SU-DHL-6 (cell line): ENCODE measurements around the gene STRBP.

Experiments
- H2AFZ ChIP-seq: fragments of 200-600 bp; sonication (generic); 2 replicates; pipeline ENCODE4 v1.6.1; 2014; ENCODE audit warnings: low read depth, mild to moderate bottlenecking, moderate library complexity, mixed read lengths, antibody characterized with exemption, low read length; ENCODE audit not compliant: severe bottlenecking
- H3F3A ChIP-seq: fragments of 200-600 bp; shearing (Covaris generic); 2 replicates; pipeline ENCODE4 v1.6.0; 2016; ENCODE audit warnings: antibody characterized with exemption, mild to moderate bottlenecking; ENCODE audit not compliant: insufficient read depth
- H3K27ac ChIP-seq: fragments of 200-600 bp; sonication (generic); 2 replicates; pipeline ENCODE4 v1.5.1; 2016; ENCODE audit warnings: low read depth, mild to moderate bottlenecking, low read length, moderate library complexity, mixed read lengths
- H3K27me3 ChIP-seq: fragments of 200-600 bp; sonication (generic), shearing (Covaris generic); 2 replicates; pipeline ENCODE4 v1.6.0; 2014; ENCODE audit warnings: mild to moderate bottlenecking, low read length
- H3K36me3 ChIP-seq: fragments of 200-600 bp; sonication (generic); 2 replicates; pipeline ENCODE4 v1.6.1; 2014; ENCODE audit warnings: mild to moderate bottlenecking, low read length, mixed read lengths
- H3K4me2 ChIP-seq: fragments of 300-600, 200-600 bp; shearing (Covaris generic), sonication (generic); 2 replicates; pipeline ENCODE4 v1.6.0; 2014; ENCODE audit warnings: low read length, low read depth, mild to moderate bottlenecking; ENCODE audit not compliant: poor library complexity, severe bottlenecking
- H3K4me3 ChIP-seq: fragments of 200-600 bp; sonication (generic); 2 replicates; pipeline ENCODE4 v1.5.1; 2014; ENCODE audit warnings: antibody characterized with exemption, low read length, mild to moderate bottlenecking, mixed read lengths; ENCODE audit not compliant: insufficient read depth, poor library complexity, severe bottlenecking
- H3K79me2 ChIP-seq: fragments of 200-600 bp; sonication (generic); 2 replicates; pipeline ENCODE4 v1.6.1; 2014; ENCODE audit warnings: mild to moderate bottlenecking, low read length, moderate library complexity; ENCODE audit not compliant: insufficient read depth
- H3K9ac ChIP-seq: fragments of 200-600 bp; sonication (generic); 2 replicates; pipeline ENCODE4 v1.7.0; 2014; ENCODE audit warnings: mild to moderate bottlenecking, low read length
- H3K9me2 ChIP-seq: fragments of 200-600 bp; sonication (generic); replicated peaks from 2 replicates; pipeline ENCODE4 v1.6.1; 2014; ENCODE audit warnings: low read length; ENCODE audit not compliant: insufficient read depth
- H3K9me3 ChIP-seq: fragments of 200-600 bp; sonication (generic); 2 replicates; pipeline ENCODE4 v1.6.1; 2014; ENCODE audit warnings: low read length, mixed read lengths; ENCODE audit not compliant: insufficient read depth
- H4K20me1 ChIP-seq: fragments of 200-600 bp; sonication (generic); 2 replicates; pipeline ENCODE4 v1.6.1; 2014; ENCODE audit warnings: low read depth, mild to moderate bottlenecking, antibody characterized with exemption, low read length, moderate library complexity, mixed read lengths
- EZH2phosphoT487 ChIP-seq: fragments of 200-600 bp; sonication (generic), shearing (Covaris generic); conservative IDR thresholded peaks from 2 replicates; pipeline ENCODE4 v1.6.1; 2018; ENCODE audit warnings: mild to moderate bottlenecking, antibody characterized with exemption, low read length, moderate library complexity, mixed read lengths
- TF ChIP-seq, protein P1 (sequence below): fragments of 200-600 bp; sonication (generic); IDR thresholded peaks from one replicate; pipeline ENCODE4 v1.5.1; 2017; ENCODE audit warnings: antibody characterized with exemption, mild to moderate bottlenecking, low read length, moderate library complexity; ENCODE audit not compliant: insufficient read depth, poor library complexity, severe bottlenecking

Gene STRBP

DNA sequence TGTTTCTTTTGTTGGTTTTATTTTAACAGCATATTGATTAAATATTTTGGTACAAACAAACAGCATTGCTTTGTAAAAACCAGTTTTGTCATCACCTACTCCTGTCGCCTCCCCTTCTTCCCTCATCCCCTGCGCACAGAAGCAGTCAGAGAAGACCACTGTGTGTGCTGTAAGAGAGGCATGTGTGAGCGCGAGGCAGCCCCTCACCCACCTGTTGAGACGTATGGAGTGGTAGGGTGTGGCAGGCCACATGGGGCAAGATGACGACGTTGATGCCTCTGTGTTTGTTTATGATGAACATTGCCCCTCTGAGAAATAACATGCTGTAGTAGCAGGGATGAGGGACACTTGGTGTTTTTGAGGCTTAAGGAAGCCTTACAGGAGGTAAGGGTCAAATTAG lies 163.6 kb downstream of the STRBP start:
- peaks cover 34% of the 10 kb centered on the region for H3F3A ChIP-seq
- H4K20me1 ChIP-seq, result no peaks in the 10 kb centered on the region
- H3K4me3 ChIP-seq, result no peak overlapping the region
- TF ChIP-seq EZH2phosphoT487, result no peak
- TF ChIP-seq, protein P1, sequence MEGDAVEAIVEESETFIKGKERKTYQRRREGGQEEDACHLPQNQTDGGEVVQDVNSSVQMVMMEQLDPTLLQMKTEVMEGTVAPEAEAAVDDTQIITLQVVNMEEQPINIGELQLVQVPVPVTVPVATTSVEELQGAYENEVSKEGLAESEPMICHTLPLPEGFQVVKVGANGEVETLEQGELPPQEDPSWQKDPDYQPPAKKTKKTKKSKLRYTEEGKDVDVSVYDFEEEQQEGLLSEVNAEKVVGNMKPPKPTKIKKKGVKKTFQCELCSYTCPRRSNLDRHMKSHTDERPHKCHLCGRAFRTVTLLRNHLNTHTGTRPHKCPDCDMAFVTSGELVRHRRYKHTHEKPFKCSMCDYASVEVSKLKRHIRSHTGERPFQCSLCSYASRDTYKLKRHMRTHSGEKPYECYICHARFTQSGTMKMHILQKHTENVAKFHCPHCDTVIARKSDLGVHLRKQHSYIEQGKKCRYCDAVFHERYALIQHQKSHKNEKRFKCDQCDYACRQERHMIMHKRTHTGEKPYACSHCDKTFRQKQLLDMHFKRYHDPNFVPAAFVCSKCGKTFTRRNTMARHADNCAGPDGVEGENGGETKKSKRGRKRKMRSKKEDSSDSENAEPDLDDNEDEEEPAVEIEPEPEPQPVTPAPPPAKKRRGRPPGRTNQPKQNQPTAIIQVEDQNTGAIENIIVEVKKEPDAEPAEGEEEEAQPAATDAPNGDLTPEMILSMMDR, result no peak
- no peaks in the 10 kb centered on the region for H3K9me3 ChIP-seq
- H3K36me3 ChIP-seq, result no peaks in the 10 kb centered on the region
- H3K9me2 ChIP-seq, result no peaks in the 10 kb centered on the region
- no peak overlapping the region for H3K9ac ChIP-seq
- H2AFZ ChIP-seq, result no peak overlapping the region
- no peak overlapping the region; the same call in 1 of the 2 replicates for H3K27ac ChIP-seq
- H3K79me2 ChIP-seq, result no peaks in the 10 kb centered on the region
- H3K27me3 ChIP-seq, result no peaks in the 10 kb centered on the region
- no peak overlapping the region for H3K4me2 ChIP-seq

DNA sequence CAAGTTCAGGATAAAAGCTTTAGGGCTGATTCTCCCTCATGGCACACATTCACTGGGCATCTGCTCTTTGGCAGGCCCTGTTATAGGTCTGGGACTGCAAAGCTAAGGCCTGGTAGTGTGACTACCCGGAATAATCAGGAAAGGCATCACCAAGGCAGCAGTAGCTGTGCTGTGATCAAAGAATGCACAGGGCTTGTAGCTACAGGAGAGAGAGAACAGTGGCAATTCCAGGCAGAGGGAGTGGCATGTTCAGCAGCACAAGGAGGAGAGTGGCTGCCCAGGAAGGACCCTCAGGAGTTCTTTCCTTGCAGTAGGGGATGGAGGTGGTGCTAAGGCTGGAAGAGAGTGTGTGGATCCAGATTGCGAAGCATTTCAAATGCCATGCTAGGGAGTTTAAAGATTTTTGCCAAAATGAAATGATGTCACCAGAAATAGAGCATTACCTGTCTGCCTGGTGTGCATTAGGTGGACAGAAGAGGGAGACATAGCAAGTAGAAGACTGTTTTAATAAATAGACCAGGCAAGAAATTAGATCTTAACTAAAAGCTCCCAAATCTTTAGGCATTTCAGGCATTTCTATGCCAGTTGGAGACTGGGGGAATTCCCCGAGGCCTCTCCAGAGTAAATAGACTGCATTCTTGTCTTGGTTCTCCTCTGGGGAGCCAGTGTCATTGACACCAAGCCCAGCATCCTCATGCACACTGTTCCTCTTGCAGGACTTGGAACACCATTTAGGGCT lies 165.8 kb downstream of the STRBP start:
- peaks cover 34% of the 10 kb centered on the region for H3F3A ChIP-seq
- no peak overlapping the region for H3K9ac ChIP-seq
- no peaks in the 10 kb centered on the region for H3K27me3 ChIP-seq
- no peaks in the 10 kb centered on the region for H3K79me2 ChIP-seq
- no peak overlapping the region for H2AFZ ChIP-seq
- no peaks in the 10 kb centered on the region for H3K9me2 ChIP-seq
- no peaks in the 10 kb centered on the region for H3K9me3 ChIP-seq
- no peak overlapping the region for H3K27ac ChIP-seq
- H3K4me3 ChIP-seq, result no peak overlapping the region
- no peaks in the 10 kb centered on the region for H4K20me1 ChIP-seq
- TF ChIP-seq, protein P1, result peak; percentile 47
- TF ChIP-seq EZH2phosphoT487, result no peak
- no peak overlapping the region for H3K4me2 ChIP-seq
- H3K36me3 ChIP-seq, result peaks cover 8% of the 10 kb centered on the region; the same call in 1 of the 2 replicates

DNA sequence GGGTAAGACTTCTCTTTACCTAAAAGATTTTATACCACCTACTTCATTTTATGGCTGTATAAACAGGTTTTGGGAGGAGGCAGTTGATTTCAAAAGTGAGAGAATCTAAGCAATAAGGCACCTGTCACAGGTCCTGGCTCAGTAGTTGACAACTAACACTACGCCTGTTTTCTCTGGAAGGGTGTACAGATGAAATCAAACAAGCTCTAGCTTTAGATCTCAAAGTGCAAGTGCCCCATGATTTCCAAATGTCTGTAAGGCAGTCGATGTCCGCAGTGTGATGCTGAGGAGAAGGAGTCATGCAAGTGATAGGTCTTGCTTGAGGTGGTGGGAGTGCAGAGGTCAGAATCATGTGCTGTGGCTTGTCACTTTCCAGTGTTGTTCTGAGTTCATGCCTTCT lies 168.8 kb downstream of the STRBP start:
- H3K9me2 ChIP-seq, result no peaks in the 10 kb centered on the region
- H3K79me2 ChIP-seq, result no peaks in the 10 kb centered on the region
- no peak overlapping the region for H2AFZ ChIP-seq
- H3K4me3 ChIP-seq, result no peak overlapping the region
- H3K9ac ChIP-seq, result no peak overlapping the region
- no peaks in the 10 kb centered on the region for H4K20me1 ChIP-seq
- H3F3A ChIP-seq, result peaks cover 19% of the 10 kb centered on the region
- no peaks in the 10 kb centered on the region for H3K27me3 ChIP-seq
- TF ChIP-seq, protein P1, result no peak
- no peak for TF ChIP-seq EZH2phosphoT487
- no peak overlapping the region for H3K27ac ChIP-seq
- H3K9me3 ChIP-seq, result no peaks in the 10 kb centered on the region
- no peak overlapping the region for H3K4me2 ChIP-seq
- peaks cover 14% of the 10 kb centered on the region; the same call in 1 of the 2 replicates for H3K36me3 ChIP-seq
